ENCODE data around the gene SIDT1.

Gene SIDT1

GRCh38 chr3:113546414-113546893 lies 14.1 kb downstream of the SIDT1 start:
- no peak for DNase-seq

DNA sequence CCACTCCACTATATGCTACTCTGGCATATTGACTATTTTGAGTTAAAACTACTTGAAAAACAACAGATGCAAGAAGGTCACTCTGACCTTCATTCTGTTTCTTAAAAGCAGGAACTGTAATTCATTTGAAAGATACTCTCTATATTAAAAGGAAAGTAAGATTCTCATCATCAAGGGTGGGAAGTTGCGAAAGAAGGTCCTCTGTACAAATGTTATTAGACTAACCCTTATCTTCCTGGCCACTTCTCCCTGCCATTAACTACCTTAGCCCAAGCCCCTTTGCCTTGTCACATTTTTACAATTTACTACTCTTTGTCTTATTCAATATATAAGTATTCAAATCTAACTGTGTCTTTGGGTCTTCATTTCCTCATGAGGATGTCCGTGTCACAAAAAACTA lies 16.1 kb downstream of the SIDT1 start:
- DNase-seq = no peak

- DNase-seq = no peak
Measured at GRCh38 chr3:113551820-113552219, 19.5 kb downstream of the SIDT1 start.

DNA sequence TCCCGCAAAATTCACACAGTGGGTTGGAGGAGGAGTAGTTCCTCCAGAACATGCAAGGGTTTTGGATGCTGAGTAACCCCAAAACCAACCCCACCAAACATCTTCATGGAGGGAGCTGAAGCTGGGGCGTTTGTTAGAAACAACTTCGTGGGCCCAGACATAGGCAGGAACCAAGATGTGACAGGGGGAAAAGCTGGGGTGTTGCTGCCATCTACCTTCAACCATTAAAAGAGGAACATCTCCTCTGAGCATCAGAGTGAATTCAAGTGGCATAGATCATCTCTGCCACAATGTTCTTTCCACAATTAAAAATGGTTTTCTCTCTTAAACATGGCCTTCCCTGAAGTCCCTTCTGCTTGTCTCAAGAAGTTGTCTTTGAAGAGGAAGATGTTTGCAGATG lies 20.5 kb downstream of the SIDT1 start:
- no peak for DNase-seq

GRCh38 chr3:113555138-113555537 lies 22.8 kb downstream of the SIDT1 start:
- no peak for DNase-seq

GRCh38 chr3:113556316-113556945 lies 24.1 kb downstream of the SIDT1 start:
- DNase-seq = no peak

GRCh38 chr3:113556946-113557335 lies 24.6 kb downstream of the SIDT1 start:
- no peak for DNase-seq

DNA sequence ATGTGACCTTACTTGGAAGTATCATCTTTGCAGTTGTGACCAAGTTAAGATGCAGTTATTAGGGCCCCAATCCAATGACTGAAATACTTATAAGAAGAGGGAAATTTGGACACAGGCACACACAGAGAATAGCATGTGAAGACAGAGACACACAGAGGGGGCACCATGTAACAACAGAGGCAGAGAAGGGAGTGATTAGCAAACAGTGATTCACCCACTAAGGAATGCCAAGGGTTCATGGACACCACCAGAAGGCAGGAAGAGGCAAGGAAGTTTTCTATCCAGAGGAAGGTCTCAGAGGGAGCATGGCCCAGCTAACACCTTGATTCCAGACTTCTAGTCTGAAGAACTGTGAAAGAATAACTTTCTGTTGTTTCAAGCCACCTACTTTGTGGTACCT lies 25.0 kb downstream of the SIDT1 start:
- DNase-seq = no peak

DNA sequence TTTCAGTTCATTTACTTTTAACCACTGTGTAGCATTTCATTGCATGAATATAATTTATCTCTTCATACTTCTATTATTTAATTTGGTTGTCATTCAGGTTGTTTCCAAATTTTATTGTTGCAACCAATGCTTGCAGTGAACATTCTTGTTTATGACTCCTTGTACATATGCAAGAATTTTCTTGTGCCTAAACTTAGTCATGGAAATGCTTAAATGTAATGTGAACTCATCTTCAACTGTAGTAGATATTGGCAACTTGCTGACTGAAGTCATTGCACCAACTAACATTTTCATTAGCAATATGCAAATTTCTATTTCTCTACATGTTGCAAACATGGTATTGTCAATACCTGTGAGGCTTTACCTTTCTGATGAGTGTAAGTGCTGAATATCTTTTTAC lies 26.7 kb downstream of the SIDT1 start:
- DNase-seq = no peak

- no peak for DNase-seq
Measured at GRCh38 chr3:113560271-113560670, 27.9 kb downstream of the SIDT1 start.

- DNase-seq = no peak
Measured at GRCh38 chr3:113560831-113561623, 28.7 kb downstream of the SIDT1 start.

DNA sequence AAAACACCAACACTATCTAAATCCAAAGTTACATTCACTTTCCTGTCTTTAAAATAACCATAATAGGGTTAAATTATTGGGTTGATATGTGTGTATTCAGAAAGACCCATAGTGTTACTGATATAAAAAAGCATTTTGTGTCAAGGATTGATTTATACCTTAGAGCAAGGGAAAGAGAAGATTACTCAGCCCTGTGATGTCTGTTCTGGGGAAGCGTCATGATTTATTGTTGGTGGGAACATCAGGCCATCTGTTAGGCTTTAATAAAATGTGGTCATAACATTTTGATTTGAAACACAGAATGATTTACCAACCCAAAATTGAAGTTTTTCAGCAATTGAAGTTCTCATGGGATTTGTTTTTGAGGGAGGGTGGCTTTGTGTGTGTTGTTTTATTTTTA lies 33.2 kb downstream of the SIDT1 start:
- DNase-seq = no peak

DNA sequence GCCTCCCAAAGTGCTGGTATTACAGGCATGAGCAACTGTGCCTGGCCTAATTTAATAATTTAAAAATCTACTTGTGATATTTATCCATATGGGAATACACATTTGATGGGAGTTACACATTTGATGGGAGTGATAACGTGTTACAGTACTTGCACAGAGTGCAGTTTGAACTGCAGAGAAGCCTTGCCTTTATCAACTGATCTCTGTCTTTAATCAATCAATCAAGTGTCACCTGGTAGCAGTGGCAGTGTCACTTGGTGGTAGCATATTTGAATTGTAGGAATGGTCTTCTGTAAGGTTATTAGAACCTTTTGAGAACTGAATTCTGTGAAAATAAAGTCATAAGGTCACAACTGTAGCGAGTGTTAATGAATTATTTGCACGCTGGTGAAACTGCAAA lies 37.8 kb downstream of the SIDT1 start:
- no peak for DNase-seq

GRCh38 chr3:113571360-113571759 lies 39.0 kb downstream of the SIDT1 start:
- DNase-seq = no peak

DNA sequence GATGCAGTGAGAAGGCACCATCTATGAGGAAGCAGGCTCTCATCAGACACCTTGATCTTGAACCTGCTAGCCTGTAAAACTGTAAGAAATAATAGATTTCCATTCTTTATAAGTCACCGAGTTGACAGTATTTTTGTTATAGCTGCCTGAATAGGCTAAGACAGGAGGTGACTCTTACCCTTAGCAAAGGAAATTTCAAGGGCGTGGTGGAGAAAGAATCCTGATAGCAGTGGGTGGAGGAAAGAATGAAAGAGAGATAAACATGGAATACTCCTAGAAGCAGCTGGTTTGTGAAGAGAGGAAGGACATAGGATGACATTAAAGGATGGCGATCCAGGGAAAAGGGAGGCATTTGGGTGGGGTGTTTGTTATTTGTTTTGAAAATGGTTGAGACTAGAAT lies 41.4 kb downstream of the SIDT1 start:
- DNase-seq = peak; percentile 51

GRCh38 chr3:113574213-113574612 lies 41.9 kb downstream of the SIDT1 start:
- DNase-seq = no peak

DNA sequence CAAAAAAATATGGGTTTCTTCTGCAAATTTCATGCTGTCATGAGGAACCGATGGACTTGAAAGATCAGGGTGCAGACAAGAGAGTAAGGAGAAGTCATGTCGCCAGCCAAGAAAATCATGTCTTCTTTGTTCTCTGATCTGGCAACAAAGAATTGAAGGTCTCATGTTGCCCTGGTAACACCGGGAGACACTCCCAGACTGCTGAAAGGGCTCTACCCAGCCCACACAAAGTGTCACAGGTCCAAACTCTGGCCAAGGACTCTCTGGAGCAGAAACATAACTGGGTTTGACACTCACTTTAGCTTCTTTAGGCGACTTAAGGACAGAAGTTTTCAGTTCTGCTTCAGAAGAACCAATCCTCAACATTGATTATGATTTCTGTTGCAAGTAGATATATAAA lies 42.9 kb downstream of the SIDT1 start:
- no peak for DNase-seq

DNA sequence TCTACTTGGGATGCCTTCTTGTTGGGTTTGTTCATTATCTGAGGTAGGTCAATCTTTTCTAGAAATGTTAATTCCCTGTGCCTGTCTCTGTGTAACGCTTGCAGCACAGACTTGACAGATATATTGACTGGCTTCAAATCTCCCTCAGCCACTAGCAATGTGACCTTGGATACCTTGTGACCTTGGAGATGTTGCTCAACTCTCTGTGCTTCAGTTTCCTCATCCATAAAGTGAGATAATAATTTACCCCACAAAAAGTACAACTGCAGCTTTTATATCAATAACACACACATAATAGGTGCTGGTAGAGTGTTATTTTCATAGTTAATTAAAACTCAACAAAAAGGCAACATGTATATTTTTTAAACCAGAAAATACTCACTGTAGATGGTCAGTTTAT lies 52.9 kb downstream of the SIDT1 start:
- DNase-seq = no peak

- DNase-seq = no peak
Measured at GRCh38 chr3:113585720-113586119, 53.4 kb downstream of the SIDT1 start.

DNA sequence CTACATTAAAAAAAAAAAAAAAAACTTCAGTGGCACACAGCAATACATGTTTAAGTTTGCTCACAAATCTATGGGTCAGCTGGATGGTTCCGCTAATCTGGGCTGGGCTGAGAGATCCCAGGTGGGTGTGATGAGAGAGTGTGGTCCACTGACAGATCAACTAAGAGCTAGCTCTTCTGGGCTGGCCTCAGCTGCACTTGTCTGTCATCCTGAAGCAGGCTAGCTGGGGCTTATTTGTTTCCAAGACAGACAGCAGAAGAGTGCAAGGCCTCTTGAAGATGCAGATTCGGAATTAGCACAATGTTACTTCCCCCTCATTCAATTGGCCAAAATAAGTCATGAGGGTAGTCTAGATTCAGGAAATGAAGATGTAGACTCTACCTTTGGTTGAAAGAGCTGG lies 56.5 kb downstream of the SIDT1 start:
- DNase-seq = no peak

GRCh38 chr3:113589971-113590370 lies 57.6 kb downstream of the SIDT1 start:
- DNase-seq = no peak

DNA sequence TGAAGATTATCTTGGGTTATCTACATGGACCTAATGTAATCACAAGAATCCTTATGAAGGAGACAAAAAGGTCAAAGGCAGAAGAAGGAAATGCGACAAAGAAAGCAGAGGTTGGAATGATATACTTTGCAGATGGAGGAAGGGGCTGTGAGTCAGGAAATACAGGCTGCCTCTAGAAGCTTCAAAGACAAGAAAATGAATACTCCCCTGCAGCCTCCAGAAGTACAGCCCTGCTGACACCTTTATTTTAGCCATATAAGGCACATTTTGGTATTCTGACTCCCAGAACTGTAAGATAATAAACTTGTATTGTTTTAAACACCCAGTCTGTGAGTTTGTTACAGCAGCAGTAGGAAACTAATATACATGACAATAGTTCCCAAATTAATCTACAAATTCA lies 58.6 kb downstream of the SIDT1 start:
- DNase-seq = no peak

- DNase-seq = no peak
Measured at GRCh38 chr3:113594066-113594465, 61.7 kb downstream of the SIDT1 start.

GRCh38 chr3:113597596-113598354 lies 65.4 kb downstream of the SIDT1 start:
- DNase-seq = no peak
